Astrocyte of the hippocampus (primary cell): ENCODE measurements around the gene CACNA2D3.
A peak's percentile ranks its signal among the peaks of the same experiment; 100 is the strongest.

ENCODE experiments used
- DNase-seq: peaks from one replicate; pipeline ENCODE4 v3.0.0; 2011; ENCODE audit warnings: low read depth, low spot score

The CACNA2D3 gene

DNA sequence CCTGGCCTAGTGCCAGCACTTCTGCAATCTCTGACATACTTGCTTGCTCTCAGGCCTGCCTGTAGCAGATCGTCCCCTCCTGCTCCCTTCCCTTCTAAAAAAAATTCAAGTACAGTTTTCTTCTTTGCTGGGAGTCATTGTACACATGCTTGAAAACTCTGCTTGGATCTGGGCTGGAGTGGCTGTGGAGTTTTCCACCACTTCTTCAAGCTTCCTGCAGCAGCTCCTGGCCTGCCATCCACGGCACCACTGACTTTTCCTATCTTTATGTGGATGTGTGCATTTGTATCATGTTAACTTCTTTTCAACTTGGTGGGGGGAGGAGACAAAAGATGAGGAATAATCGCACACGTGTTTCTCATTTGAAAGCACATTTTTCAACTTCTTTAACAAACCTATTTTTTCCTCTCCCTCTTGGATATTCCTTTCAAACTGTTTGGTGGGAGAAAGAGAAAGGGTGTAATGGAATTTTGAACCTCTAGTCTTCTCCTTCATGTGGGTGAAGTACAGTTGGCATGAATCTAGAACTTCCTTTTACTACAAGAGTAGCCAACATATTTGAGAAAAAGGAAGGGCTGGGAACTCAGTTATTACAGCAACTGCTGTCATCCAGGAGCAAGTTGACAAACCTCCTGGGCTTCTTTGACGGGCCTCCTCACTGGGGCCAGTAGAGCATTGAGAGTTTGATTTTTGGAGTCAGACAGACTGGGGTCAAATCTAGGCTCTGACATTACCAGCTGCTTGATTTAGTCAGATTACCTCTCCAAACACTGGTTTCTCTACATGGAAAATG, 866.7 kb downstream of the CACNA2D3 start:
- peak; percentile 60 for DNase-seq

DNA sequence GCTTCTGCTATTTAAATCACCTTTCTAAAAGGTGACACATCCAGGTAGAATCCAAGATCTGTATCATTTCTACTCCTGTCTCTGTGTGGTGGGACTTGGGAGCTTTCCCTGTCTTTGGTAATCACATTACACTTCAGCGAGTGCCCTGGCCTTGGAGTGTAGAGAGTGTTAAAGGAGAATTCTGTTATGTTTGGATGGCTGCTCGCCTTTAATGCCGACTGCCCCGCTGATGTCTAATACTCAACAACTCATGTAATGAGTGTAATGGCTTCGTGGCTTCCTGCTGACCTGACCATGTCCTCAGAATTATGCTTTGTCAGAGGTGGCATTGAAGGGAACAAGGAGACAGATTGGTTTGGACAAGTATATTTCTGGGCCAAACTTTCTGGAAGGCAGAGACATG, 871.8 kb downstream of the CACNA2D3 start:
- peak; percentile 63 for DNase-seq

DNA sequence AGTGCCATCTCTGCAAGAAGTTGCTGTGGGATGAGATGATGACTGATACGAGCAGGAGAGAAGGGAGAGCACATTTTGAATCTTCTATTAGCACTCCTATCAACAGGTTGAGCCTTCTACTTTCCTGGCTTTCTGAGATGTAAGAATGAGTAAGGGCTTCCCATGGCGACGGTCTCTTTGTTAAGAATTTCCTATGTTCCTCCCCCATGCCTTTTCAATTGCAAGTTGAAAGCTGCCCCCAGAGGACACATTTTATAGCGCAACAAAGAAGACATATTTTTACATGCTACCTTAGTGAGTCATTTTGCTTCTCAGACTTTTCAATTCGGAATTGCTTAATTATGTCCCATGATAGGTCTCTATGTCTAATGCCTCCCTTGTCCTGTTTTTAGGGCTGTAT, 876.8 kb downstream of the CACNA2D3 start:
- peak; percentile 89 for DNase-seq

DNA sequence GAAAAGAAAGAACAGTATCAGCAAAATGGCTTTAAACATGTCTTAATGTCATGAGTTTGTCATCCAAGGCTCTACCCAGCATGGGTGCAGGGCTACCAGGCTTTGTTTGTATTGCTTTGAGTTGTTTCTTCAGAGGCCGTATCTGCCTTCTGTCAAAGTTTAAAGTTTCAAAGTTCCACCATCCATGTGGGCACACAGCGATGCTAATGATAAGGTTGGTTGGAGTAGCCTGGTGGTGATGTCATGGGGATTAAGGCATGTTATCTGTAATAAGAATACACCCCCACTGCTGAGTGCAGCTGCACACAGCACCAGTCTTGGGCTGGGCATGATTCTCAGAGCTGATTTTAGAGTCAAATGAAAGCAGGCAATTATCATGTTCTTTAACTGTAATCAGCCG, 877.5 kb downstream of the CACNA2D3 start:
- DNase-seq = peak; percentile 64

DNA sequence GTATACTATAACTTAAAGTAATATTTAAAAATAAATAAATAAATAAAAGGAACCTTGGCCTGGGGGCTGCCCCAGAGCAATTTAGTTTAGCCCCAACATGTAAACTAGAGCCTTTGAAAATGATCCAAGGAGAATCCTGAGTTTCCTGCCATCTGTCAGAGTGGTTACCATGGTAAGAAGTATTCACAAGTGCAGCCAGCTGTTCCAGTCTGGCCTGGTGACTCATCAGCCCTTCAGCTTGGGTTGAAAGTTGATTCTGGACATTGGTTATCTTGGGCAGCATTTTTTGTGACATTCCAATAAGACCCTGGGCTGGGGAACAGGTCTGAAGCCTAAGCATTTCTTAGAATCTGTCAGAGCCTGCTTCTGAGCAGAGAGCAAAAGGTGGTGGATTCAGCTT, 878.2 kb downstream of the CACNA2D3 start:
- peak; percentile 94 for DNase-seq

DNA sequence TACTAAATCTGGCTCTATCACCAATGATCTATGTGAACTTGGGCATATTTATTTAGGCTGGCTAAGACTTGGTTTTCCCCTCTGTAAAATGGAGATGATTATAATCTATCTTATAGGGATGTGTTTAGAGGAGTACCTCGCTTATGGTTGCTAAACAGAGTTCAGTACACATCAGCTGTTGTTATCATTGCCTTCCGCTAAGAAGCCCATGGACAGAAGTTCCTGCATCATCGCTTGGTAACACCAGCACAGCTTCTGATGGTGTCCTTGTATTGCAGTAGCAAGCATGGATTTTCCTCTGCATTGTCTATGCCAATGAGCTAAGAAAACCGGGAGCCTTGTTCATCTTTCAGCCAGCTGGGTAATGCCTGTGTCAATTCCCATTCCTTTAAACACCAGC, 878.6 kb downstream of the CACNA2D3 start:
- DNase-seq = no peak

DNA sequence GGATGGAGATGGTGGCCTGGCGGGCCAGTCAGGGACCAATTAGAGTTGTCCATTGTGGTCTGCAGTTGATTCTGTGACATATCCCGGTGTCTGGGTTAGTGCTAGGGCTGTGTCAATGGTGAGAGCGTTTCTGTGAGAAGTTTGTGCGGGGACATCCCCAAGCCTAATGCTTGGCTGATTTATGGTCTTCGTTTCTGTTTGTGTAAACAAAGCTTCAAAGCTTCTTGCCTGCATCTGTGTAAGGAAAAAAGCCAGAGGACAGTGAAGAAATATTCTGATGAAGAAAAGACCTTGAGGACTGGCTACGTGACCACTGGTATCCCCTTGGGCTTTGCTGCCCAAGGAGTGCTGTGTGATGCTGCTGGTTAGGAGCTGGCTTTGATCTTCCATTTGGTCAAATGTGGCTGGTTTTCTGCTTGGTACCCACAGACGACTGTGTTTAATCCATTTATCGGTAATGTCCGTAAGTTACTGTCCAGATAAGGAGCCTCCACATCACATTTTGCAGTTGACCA, 880.1 kb downstream of the CACNA2D3 start:
- no peak for DNase-seq

DNA sequence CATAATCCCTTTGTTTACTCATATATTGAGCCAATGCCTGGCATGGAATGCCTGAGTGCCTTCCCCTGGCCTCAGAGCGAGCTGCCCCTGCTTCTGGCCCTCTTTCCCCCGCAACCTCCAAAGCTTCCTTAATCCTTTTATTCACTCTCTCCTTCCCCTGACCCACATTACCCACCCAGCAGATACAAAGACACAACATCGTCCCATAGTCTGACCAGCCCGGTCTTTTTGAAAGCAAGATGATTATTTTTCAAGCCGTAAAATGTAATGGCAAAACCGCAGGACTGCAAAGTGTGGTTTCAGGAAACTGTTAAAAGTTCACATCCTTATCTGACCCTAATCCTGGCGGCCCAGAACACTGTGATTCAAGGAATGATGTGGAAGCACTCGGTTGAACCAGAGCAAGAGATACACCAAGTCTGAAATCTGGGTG, 883.9 kb downstream of the CACNA2D3 start:
- peak; percentile 50 for DNase-seq

DNA sequence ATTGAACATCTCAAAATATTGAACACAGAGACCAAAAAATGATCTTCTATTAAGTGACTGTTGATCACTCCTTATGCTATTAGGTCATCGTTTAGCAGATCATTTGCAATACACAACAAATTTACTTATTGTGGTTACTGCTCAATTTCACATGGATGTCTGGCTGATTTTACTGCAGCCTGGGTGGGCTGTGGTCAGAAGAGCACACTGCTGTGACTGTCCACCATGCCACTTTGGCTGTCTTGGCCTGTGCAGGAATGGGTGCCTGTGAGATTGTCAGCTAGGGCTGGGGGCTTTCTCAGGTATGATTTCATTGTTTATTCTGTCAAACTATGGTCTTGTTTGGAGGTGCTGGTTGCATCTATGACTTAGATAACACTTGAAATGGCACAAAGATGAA, 885.6 kb downstream of the CACNA2D3 start:
- DNase-seq = no peak

DNA sequence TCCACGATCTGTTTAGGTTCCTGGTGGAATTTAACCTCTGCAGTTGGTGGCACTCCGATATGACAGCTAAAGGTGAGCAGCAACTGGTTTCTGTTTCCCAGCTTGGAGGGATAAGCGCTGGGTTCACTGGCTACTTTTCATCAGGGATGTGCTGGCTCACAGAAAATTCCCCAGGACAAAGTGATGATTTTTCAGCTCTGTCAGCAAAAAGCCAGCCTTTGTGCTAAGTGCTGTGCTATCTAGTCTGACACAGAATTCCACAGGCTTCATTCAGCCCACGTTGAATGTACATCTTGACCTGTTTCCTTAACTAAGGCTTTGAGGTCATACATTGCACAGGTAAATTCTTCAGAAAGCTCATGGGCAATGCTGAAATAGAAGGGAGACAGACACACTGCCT, 887.0 kb downstream of the CACNA2D3 start:
- DNase-seq = no peak

DNA sequence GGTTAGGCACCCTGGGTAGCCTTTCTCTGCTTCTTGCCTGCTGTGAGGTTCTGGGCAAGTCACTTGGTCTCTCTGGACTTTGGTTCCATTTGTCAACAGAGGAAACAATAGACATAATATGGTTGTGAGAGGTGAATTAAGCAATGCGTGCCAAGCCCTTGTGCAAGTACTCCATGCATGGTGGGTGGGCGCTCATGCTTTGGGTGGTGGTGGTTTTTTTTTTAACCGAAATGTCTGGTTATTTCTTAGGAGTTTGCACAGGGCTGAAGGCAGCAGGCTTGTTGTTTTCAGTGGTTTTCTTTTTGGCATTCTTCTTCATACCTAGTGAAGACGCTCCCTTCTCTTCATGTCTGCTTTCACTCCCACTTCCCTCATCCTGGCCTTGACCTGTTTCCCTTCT, 889.7 kb downstream of the CACNA2D3 start:
- DNase-seq = no peak

DNA sequence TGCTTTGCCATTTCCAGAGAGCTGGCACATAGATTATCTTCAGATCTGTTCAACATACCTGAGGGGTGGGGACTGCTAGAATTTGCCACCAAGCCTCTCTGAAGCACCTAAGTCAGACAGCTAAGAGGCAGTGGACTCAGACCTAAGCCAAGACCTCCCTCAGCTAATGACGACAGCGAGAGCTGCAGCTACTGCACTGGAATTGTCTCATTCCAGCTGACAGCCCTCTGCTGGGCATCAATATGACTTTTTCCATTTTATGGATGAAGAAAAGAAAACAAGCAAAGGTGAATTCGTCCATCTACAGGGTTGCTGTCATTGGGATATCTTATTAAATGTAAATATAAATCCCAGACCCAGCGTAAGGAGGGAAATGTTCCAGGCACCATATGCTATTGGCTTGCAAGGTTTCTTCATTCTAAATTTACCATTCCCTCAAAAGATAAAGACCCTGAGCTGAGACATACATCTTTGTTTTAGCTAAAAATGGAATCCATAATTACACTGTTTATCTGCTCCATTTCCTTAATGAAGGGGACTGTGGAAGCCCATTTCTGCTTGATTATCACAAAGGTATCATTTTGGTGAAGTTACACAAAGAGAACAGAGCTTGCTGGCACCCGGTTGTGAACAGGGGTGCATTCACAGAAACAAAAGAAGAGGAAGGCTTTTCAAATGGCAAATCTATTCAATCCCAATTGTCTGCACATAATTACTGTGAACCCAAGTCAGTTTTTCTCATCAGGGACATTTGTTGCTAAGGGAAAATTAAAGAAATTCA, 891.0 kb downstream of the CACNA2D3 start:
- DNase-seq = peak; percentile 47

DNA sequence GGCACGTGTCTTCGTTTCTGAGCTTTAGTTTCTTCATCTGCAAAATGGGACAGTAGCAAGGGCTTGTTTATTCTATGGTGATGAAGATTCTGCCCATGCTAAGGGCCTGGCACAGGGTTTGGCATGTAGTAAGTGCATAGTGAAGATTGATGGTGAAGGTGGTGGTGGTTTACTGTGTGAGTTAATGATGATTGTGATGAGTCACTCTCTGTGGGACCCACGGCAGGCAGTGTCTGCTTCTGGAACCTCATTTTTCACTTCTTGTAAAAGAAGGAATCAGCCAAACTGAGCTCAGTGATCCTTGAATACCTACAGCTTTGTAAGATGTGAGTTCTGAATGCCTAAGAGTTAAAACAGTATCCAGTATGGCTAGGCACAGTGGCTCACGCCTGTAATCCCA, 891.7 kb downstream of the CACNA2D3 start:
- DNase-seq = peak; percentile 28

DNA sequence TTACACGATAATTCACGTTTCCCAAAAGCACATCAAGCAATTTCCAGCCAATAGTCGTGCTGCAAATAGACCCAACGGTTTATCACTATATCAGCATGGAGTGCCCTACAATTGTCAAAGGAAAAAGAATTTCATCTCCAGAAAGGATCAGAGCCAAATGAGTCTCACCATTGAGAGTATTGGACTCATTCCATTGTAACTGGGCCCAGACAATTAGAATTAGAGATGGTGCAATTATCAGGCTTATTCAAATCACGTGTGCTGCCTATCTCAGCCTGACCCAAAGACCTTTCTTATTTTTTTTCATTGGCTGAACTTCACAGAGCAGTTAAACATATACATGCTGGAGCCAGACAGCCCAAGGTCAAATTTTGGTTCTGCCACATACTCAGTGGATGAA, 892.6 kb downstream of the CACNA2D3 start:
- DNase-seq = no peak

DNA sequence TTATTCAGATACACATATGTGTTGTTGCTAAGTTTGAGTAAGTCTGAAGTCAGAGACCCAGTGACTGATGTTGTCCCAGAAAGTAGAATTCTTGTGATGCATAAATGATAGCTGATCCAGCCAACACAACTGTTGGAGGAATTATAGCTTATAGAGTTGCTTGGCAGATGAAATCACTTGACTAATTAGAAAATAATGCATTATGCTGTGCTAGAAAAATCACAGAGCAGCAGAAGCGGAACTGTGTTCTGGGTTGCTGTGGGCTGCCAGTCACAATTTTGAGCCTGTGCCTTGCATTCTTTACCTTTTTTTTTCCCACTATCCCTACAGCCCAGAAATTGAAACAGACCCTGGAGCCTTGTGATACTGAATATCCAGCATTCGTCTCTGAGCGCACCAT, 895.5 kb downstream of the CACNA2D3 start:
- peak; percentile 35 for DNase-seq

DNA sequence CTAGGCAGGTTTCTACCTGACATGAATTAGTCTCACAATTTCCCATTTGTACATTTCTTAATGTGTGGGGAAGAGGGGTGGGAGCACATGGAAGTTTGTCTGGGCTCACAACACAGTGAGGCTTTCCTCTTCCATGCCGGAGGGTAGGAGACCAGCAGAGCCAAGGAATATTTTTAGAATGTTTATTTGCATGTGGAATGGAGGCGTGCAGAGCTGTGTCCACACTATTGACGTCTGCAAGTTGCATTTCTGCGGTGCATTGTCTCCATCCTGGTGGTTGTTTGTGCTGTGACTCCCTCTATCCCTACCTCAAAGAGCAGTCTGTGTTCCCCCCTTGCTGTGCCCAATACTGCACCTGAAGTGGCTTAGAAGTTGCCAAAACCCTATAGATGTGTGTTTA, 908.6 kb downstream of the CACNA2D3 start:
- no peak for DNase-seq

DNA sequence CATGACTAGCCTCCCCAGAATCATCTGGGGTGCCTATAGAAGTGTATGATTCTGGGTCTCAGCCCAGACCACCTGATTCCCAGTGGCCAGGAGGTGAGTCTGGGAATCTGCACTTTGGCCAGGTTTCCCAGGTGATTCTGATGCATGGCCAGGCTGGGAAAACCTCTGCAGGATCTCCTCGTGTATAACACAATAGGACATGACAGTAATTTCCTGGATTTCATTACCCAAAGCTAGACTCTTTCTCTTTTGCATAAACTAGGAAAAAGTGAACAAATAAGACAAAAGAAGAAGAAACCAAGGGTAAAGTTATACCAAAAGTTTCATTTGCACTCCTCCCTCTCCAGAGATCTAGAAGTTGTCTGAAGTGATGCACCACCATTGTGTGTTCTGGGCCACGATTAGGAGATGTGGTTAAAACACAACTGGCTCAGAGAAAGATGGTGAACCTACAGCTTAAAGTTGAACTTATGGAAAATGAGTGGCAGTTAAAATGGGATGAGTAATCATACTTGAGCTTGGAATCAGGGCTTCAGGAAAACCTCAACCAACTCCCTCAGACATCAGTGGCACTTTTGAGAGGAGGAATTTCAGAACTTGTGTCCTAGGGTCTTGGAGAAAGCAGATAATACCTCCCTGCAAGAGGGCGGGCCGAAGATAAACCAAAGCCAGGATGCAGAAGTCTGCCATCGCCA, 914.7 kb downstream of the CACNA2D3 start:
- DNase-seq = no peak

DNA sequence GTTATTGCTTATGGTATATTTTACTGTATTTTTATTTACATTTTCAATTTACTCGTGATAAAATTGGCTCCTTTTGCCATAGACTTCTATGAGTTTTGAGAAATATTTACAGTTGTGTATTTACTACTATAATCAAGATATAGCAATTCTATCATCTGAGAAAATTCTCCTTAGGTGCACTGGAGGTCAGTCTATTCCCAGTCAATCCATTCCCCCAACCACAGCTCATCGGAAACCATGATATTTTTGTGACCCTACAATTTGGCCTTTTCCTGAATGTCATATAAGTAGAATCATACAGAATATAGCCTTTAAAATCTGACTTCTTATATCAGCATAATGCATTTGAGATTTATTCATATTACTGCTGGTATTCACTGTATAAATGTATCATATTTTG, 920.2 kb downstream of the CACNA2D3 start:
- DNase-seq = peak; percentile 11

DNA sequence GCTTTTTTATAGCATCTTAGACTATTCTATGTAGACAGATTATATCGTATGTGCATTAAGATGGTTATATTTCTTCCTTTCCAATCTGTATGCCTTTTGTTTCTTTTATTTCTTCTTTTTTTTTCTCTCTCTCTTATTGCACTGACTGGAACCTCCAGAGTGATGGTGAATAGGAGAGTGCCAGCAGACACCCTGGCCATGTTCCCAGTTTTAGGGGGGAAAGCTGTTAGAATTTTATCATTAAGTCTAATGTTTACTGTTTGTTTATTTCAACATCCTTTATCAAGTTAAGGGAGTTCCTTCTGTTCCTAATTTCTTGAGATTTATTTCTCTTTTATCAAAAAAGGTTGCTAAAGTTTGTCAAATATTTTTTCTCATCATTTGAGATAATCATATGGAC, 922.1 kb downstream of the CACNA2D3 start:
- no peak for DNase-seq

DNA sequence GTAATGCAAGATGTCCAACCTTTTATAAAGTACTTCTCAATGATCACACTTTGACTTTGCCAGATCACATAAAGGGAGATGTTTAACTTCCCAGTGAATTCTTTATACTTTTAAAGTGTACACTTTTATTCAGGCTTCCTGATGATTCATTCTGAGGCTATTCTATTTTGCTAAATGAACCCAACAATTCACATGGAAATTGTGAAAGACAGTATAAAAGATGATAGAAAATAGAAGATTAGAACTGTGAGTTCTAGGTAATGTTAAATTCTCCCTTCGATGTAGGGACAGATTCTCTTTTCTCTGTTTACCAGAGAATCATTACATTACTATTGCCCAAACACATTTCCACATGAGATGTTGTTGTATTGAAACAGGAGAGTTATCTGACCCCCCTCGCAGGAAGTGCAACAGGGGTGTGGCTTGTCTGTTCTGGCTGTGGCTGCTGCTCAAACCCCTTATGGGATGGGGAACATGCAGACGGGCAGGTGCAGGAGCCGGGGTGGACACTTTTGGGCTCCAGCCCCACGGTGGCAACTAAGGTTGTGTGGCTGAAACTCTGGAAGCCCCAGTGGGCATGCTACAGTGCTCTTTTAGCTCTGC, 936.8 kb downstream of the CACNA2D3 start:
- peak; percentile 38 for DNase-seq

DNA sequence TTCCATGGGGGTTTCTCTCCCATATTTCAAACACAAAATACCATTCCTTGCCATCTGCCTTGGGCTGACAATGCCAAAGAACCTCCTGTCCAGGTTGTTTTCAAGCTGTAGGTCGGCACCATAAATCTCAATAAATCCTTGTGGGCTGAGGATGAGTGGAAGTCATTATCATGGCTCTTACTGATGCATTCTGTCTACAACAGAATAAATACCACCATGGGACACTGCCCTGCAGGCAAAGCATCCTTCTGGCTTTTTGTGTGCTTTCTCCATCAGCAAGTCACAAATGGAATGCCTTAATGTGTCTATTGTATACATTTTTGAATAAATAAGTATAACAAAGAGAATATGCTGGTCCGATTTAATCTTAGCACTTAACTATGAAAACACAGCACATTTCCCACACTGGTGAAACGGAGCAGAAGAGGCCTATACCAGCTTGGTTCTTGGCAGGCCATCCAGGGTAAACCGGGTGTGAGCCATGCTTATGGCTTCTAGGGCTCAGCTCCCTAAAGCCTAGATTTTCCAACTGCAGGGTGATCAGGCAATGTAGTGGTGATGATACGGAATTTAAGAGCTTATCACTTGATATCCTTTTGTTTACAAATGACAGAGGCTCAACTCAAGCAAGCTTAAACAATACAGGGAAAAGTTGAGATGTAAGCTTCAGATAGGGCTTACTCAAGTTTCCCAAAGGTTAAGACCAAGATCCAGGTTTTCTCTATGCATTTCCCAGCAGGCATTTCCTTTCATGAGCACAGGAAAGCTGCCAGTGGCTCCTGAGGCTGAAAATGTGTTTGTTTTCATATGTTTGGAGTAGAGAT, 938.8 kb downstream of the CACNA2D3 start:
- DNase-seq = peak; percentile 41
